ENCODE data around the gene PAK2.
"Not testable (repeated sequence)": the region's sequence is repeated elsewhere in the genome, so short reads cannot be mapped to it uniquely, and the experiment has no call there.

PAK2 gene

GRCh38 chr3:196790636-196791035 is 51.0 kb downstream of the PAK2 start:
- DNase-seq: no peak

- DNase-seq: no peak
These were observed 53.1 kb downstream of the PAK2 start for GRCh38 chr3:196792771-196793170.

GRCh38 chr3:196793246-196793645 is 53.6 kb downstream of the PAK2 start:
- DNase-seq: no peak

GRCh38 chr3:196794467-196794866 is 54.8 kb downstream of the PAK2 start:
- no peak for DNase-seq

GRCh38 chr3:196796317-196796716 is 56.7 kb downstream of the PAK2 start:
- no peak for DNase-seq

GRCh38 chr3:196800742-196801434 is 61.2 kb downstream of the PAK2 start:
- no peak for DNase-seq

GRCh38 chr3:196803891-196804468 is 64.3 kb downstream of the PAK2 start:
- DNase-seq: no peak

- no peak for DNase-seq
These were observed 65.1 kb downstream of the PAK2 start for GRCh38 chr3:196804773-196805172.

GRCh38 chr3:196810963-196811581 is 71.4 kb downstream of the PAK2 start:
- no peak for DNase-seq

DNA sequence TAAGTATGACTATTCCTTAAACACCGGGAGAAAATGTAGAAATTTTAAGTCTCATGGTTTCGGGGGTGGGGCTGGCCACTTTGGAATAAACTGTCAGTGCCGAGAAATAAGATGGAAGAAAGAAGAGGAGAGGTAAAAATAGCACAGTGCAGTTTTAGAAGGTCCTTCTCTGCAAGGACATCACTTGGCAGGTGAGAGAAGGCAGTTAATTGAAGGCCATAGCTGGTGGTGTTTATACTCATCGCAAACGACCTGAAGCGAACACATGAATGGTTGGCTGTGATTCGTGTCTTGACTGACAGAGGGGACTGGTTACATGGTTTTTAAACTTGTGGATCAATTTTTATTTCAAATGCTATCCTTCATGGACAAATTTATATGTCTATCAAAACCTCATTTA is 73.2 kb downstream of the PAK2 start:
- DNase-seq: no peak

- no peak for DNase-seq
These were observed 74.2 kb downstream of the PAK2 start for GRCh38 chr3:196813903-196814302.

DNA sequence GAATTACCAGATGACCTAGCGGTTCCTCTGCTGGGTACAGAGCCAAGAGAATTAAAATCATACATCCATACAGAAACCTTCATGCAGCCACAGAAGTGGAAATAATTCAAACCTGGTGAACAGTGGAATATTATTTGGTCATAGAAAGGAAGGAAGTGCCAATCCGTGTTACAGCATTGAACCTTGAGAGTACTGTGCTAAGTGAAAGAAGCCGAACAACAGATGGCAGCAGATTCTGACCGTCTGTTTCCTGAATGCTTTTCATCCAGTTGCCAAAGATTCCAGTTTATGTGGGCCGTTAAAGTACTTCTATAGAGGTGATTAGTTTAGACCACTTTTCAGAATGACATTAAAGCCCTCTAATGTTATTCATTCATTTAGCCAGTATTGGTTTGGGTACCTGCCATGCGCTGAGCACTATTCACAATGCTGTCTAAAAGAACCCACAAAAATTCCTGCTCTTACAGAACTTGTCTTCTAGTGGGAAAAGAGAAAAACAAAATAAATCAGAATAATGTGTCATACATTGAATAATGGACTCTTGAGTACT is 82.2 kb downstream of the PAK2 start:
- DNase-seq: no peak

DNA sequence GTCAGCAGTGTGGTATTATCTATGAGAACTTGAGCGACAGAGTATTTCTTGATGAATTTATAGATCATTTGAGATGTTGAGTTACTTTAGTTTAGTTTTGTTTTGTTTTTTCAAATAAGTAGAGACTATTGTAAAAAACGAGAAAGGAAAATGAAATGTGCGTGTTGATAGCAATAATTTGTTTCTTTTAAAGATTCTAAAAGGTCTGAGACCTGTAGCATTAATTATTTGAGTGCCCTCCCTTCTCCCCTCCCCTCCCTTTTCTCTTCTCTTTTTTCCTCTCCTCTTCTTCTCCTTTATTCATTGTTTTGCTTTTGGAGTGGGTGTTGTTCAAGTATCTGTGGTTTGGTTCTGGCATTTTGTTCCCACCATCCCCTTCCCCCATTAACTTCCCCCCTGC is 90.0 kb downstream of the PAK2 start:
- not testable (repeated sequence) for DNase-seq

DNA sequence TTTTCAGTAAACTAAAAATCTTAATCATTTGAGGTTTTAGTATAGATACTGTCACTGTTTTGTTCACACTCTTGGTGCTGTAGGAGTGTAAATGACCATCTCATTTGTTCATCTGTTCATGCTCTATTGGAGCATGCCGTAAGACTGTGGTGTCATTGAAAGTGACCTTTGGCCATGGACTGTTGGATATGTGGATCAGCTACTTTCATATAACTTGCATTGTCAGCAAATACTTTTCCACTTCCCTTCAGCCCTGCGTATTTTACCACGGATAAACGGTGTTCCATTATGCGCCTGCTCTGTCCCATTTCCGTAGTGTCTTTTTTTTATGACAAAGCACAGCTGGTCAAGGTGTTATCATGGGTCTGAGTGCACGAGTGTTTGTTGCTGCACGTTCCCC is 95.4 kb downstream of the PAK2 start:
- DNase-seq: no peak

- DNase-seq: not testable (repeated sequence)
These were observed 97.0 kb downstream of the PAK2 start for GRCh38 chr3:196836626-196837025.

GRCh38 chr3:196837819-196838420 is 98.3 kb downstream of the PAK2 start:
- peak; percentile 66 for DNase-seq

DNA sequence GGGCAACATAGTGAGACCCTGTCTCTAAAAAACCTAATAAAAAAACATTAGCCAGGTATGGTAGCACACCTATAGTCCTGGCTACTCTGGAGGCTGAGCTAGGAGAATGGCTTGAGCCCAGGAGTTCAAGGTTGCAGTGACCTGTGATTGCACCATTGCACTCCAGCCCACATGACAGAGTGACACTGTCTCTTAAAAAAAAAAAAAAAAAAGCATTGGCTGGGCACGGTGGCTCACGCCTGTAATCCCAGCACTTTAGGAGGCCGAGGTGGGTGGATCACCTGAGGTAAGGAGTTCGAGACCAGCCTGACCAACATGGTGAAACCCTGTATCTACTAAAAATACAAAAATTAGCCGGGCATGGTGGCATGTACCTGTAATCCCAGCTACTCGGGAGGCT is 99.7 kb downstream of the PAK2 start:
- not testable (repeated sequence) for DNase-seq

- DNase-seq: no peak
These were observed 103.1 kb downstream of the PAK2 start for GRCh38 chr3:196842567-196843434.

DNA sequence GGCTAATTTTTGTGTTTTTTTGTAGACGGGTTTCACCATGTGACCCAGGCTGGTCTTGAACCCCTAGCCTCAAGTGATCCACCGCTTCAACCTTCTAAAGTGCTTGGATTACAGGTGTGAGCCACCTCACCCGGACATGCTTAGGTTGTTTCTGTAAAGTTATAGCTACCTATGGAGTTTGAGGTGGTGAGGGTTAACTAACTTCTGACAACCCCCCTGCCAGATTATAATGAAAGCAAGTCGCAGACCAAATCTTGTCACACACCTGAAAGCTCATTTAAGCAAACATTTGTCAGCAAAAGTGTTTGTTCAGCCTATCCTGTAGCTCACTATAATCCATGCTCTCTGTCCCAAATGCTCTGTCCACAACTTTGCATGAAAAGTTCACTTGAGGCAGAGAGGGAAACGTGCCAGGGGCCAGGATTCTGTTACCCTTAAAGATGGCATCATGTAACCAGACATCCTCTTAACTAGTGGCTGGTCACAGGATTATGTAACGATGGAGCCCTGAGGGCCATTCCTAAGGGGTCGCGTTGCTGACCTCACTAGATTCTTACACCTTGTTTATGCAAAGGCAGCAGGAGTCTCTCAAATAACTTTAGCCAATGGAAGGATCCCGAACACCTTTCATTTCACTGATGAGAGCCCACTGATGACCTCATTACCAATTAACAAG is 103.9 kb downstream of the PAK2 start:
- no peak for DNase-seq

- DNase-seq: not testable (repeated sequence)
These were observed 104.9 kb downstream of the PAK2 start for GRCh38 chr3:196844235-196845219.

- DNase-seq: not testable (repeated sequence)
These were observed 108.7 kb downstream of the PAK2 start for GRCh38 chr3:196848375-196848774.

Measured in activated T-cell treated with anti-CD3 and anti-CD28 coated beads for 4 hours (primary cell).